Loucy (cell line): Measurements from ENCODE around the gene OR13C5.

ENCODE experiments used
- H2AFZ ChIP-seq: fragments of 200-600 bp; sonication (generic); 2 replicates; pipeline ENCODE4 v1.6.0; 2016; ENCODE audit warnings: antibody characterized with exemption, mild to moderate bottlenecking, low read length, moderate library complexity
- H3F3A ChIP-seq: fragments of 200-600 bp; 2 replicates; pipeline ENCODE4 v1.6.0; 2016; ENCODE audit warnings: antibody characterized with exemption, low read depth, mild to moderate bottlenecking
- H3K27me3 ChIP-seq: fragments of 200-600 bp; sonication (generic); 2 replicates; pipeline ENCODE4 v1.6.1; 2014; ENCODE audit warnings: low read length, mild to moderate bottlenecking; ENCODE audit not compliant: insufficient read depth, poor library complexity, severe bottlenecking
- H3K36me3 ChIP-seq: fragments of 200-600 bp; sonication (generic); 2 replicates; pipeline ENCODE4 v1.6.1; 2016; ENCODE audit warnings: low read length; ENCODE audit not compliant: insufficient read depth
- H3K4me1 ChIP-seq: fragments of 200-600 bp; sonication (generic); 2 replicates; pipeline ENCODE4 v1.5.1; 2014; ENCODE audit warnings: low read length, mild to moderate bottlenecking; ENCODE audit not compliant: insufficient read depth, poor library complexity, severe bottlenecking
- H3K4me2 ChIP-seq: fragments of 200-600 bp; sonication (generic); 2 replicates; pipeline ENCODE4 v1.6.0; 2014; ENCODE audit warnings: antibody characterized with exemption, low read length, low read depth, mild to moderate bottlenecking; ENCODE audit not compliant: poor library complexity, severe bottlenecking
- H3K4me3 ChIP-seq: fragments of 200-600 bp; sonication (generic); 2 replicates; pipeline ENCODE4 v1.5.1; 2014; ENCODE audit warnings: low read length, mild to moderate bottlenecking, mixed read lengths; ENCODE audit not compliant: poor library complexity, severe bottlenecking
- H3K79me2 ChIP-seq: fragments of 200-600 bp; sonication (generic); 2 replicates; pipeline ENCODE4 v1.6.1; 2014; ENCODE audit warnings: low read length; ENCODE audit not compliant: insufficient read depth
- H3K9ac ChIP-seq: fragments of 200-600 bp; sonication (generic); 2 replicates; pipeline ENCODE4 v1.6.0; 2014; ENCODE audit warnings: mild to moderate bottlenecking, low read depth, low read length, moderate library complexity; ENCODE audit not compliant: poor library complexity, severe bottlenecking
- H3K9me2 ChIP-seq: fragments of 200-600 bp; sonication (generic); replicated peaks from 2 replicates; pipeline ENCODE4 v1.6.1; 2016; ENCODE audit warnings: low read depth, low read length, mixed read lengths
- H3K9me3 ChIP-seq: fragments of 200-600 bp; sonication (generic); 2 replicates; pipeline ENCODE4 v1.6.1; 2014; ENCODE audit warnings: mild to moderate bottlenecking, antibody characterized with exemption, low read length, low read depth; ENCODE audit not compliant: insufficient read depth
- H4K20me1 ChIP-seq: fragments of 200-600 bp; sonication (generic); 2 replicates; pipeline ENCODE4 v1.6.0; 2014; ENCODE audit warnings: antibody characterized with exemption, low read length, mild to moderate bottlenecking; ENCODE audit not compliant: insufficient read depth, poor library complexity, severe bottlenecking
- EZH2phosphoT487 ChIP-seq: fragments of 200-600 bp; IDR thresholded peaks from 2 replicates; pipeline ENCODE4 v1.6.1; 2018; ENCODE audit warnings: antibody characterized with exemption, mild to moderate bottlenecking, moderate library complexity, borderline replicate concordance
- TF ChIP-seq, protein P1 (sequence below): fragments of 200-600 bp; sonication (generic); conservative IDR thresholded peaks from 2 replicates; pipeline ENCODE4 v1.5.1; 2014; ENCODE audit warnings: mild to moderate bottlenecking, antibody characterized with exemption, low read length

Gene OR13C5

DNA sequence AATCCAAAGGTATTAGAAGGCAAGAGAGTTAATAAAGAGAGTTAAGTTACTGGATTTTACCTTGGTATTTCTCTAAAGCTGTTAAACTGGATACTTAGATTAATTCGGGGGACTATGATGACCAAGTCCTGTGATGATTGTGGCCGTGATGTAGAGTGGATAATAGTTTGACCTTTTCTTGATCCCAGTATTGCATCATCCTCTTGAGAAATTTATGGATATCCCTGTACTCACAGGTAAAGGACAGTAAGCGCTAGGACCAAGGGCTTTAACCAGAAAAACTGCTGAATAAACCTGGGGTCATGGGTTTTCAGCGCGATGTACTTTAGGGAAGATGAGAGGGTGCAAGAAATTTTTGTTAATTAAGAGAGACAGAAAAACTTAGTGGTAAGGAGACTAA lies 21.9 kb downstream of the OR13C5 start:
- H3K27me3 ChIP-seq: no peaks in the 10 kb centered on the region
- H2AFZ ChIP-seq: no peak overlapping the region
- H3K79me2 ChIP-seq: no peaks in the 10 kb centered on the region
- no peaks in the 10 kb centered on the region for H3K9me2 ChIP-seq
- H3K9ac ChIP-seq: no peak overlapping the region
- H3K4me3 ChIP-seq: no peak overlapping the region
- H3K4me2 ChIP-seq: no peak overlapping the region
- no peaks in the 10 kb centered on the region for H3K36me3 ChIP-seq
- no peaks in the 10 kb centered on the region for H3K9me3 ChIP-seq
- no peaks in the 10 kb centered on the region for H3K4me1 ChIP-seq
- TF ChIP-seq, protein P1, sequence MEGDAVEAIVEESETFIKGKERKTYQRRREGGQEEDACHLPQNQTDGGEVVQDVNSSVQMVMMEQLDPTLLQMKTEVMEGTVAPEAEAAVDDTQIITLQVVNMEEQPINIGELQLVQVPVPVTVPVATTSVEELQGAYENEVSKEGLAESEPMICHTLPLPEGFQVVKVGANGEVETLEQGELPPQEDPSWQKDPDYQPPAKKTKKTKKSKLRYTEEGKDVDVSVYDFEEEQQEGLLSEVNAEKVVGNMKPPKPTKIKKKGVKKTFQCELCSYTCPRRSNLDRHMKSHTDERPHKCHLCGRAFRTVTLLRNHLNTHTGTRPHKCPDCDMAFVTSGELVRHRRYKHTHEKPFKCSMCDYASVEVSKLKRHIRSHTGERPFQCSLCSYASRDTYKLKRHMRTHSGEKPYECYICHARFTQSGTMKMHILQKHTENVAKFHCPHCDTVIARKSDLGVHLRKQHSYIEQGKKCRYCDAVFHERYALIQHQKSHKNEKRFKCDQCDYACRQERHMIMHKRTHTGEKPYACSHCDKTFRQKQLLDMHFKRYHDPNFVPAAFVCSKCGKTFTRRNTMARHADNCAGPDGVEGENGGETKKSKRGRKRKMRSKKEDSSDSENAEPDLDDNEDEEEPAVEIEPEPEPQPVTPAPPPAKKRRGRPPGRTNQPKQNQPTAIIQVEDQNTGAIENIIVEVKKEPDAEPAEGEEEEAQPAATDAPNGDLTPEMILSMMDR: no peak
- TF ChIP-seq EZH2phosphoT487: no peak
- no peaks in the 10 kb centered on the region for H3F3A ChIP-seq
- no peaks in the 10 kb centered on the region for H4K20me1 ChIP-seq

DNA sequence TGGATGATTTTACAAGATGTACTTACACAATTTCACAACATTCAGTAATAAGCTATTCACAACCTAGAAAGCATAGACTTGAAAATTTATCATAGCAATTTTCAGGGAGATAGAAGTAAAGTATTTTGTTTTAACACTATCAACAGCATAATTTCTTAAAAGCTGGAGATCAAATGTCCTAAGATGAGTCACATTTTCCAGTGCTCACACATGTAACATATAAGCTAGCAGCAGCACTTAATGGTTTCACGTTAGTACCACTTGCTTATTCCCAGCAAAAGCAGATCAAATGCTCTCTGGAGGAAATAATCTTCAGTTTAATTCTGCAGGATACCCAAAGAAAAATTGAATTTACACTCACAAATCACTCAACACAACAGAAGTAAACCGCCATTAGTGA lies 23.8 kb downstream of the OR13C5 start:
- Histone ChIP-seq H3F3A (no peaks in the 10 kb centered on the region), H3K9ac (no peak overlapping the region), H3K9me2 (0 out of 2 replicates have a peak, but pooled peaks cover 3% of the 10 kb centered on the region)

DNA sequence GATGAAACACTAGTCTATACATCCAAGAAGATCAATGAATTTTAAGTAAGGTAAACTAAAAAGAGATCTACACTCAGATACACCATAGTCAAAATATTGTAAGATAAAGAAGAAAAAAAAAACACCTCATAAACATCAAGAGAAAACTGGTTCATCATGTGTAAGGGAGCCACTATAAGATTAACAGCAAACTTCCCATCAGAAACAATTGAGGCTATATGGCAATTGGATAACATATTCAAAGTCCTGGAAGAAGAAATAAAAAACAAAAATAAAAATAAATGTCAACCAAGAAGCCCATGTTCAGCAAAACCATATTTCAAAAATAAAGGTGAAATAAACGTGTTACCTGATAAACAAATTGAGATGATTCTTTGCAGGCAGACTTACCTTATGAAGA lies 26.6 kb downstream of the OR13C5 start:
- no peak overlapping the region for H3K4me3 ChIP-seq

More for the DNA sequence above, 23.8 kb downstream of the OR13C5 start:
- Histone ChIP-seq H3K4me3 (no peak overlapping the region), H3K36me3 (no peaks in the 10 kb centered on the region), H3K9me3 (no peaks in the 10 kb centered on the region), H3K4me2 (no peak overlapping the region), H3K4me1 (no peaks in the 10 kb centered on the region), H3K79me2 (no peaks in the 10 kb centered on the region), H4K20me1 (no peaks in the 10 kb centered on the region), H3K27me3 (no peaks in the 10 kb centered on the region), H2AFZ (no peak overlapping the region)
- no peak for TF ChIP-seq EZH2phosphoT487
- TF ChIP-seq, protein P1: no peak

More for the DNA sequence above, 26.6 kb downstream of the OR13C5 start:
- Histone ChIP-seq H3K9ac (no peak overlapping the region), H3K79me2 (no peaks in the 10 kb centered on the region), H3K9me2 (0 out of 2 replicates have a peak, but pooled peaks cover 3% of the 10 kb centered on the region), H3K27me3 (no peaks in the 10 kb centered on the region), H3F3A (no peaks in the 10 kb centered on the region), H4K20me1 (no peaks in the 10 kb centered on the region), H3K4me2 (no peak overlapping the region), H2AFZ (no peak overlapping the region), H3K9me3 (no peaks in the 10 kb centered on the region), H3K36me3 (no peaks in the 10 kb centered on the region), H3K4me1 (no peaks in the 10 kb centered on the region)
- TF ChIP-seq EZH2phosphoT487: no peak
- TF ChIP-seq, protein P1: no peak
